Activated CD8-positive, alpha-beta memory T cell treated with anti-CD3 and anti-CD28 coated beads for 48 hours (primary cell): Measurements from ENCODE around the gene AOAH.
"Not testable (repeated sequence)": the region's sequence is repeated elsewhere in the genome, so short reads cannot be mapped to it uniquely, and the experiment has no call there.

Source experiments
- DNase-seq, 3 experiments: peaks; one replicate each; pipeline ENCODE4 v3.0.0-alpha.2; 2020; ENCODE audit warnings: low read depth in 2 of 3, low spot score in 2 of 3

The AOAH gene

GRCh38 chr7:36513393-36513792, 210.9 kb downstream of the AOAH start:
- no peak for DNase-seq

GRCh38 chr7:36512616-36513015, 211.7 kb downstream of the AOAH start:
- DNase-seq: no peak

GRCh38 chr7:36509962-36510361, 214.3 kb downstream of the AOAH start:
- no peak for DNase-seq

GRCh38 chr7:36507475-36508440, 216.5 kb downstream of the AOAH start:
- no peak for DNase-seq

GRCh38 chr7:36506820-36507219, 217.5 kb downstream of the AOAH start:
- DNase-seq: no peak

GRCh38 chr7:36506130-36506798, 218.0 kb downstream of the AOAH start:
- DNase-seq: no peak

GRCh38 chr7:36504617-36505016, 219.7 kb downstream of the AOAH start:
- not testable (repeated sequence) for DNase-seq

- DNase-seq: not testable (repeated sequence)
Observed at GRCh38 chr7:36504216-36504615, 220.1 kb downstream of the AOAH start.

GRCh38 chr7:36497775-36498174, 226.5 kb downstream of the AOAH start:
- DNase-seq: no peak

- DNase-seq: not testable (repeated sequence)
Observed at GRCh38 chr7:36497176-36497575, 227.1 kb downstream of the AOAH start.

GRCh38 chr7:36496576-36496975, 227.7 kb downstream of the AOAH start:
- DNase-seq: no peak

GRCh38 chr7:36491317-36491716, 233.0 kb downstream of the AOAH start:
- no peak for DNase-seq

- no peak for DNase-seq
Observed at GRCh38 chr7:36490419-36490830, 233.9 kb downstream of the AOAH start.

GRCh38 chr7:36488672-36489071, 235.6 kb downstream of the AOAH start:
- DNase-seq: not testable (repeated sequence)

- DNase-seq: no peak
Observed at GRCh38 chr7:36487756-36488336, 236.4 kb downstream of the AOAH start.

GRCh38 chr7:36486336-36486735, 238.0 kb downstream of the AOAH start:
- no peak for DNase-seq

- no peak for DNase-seq
Observed at GRCh38 chr7:36484265-36484664, 240.0 kb downstream of the AOAH start.

- not testable (repeated sequence) for DNase-seq
Observed at GRCh38 chr7:36483853-36484252, 240.4 kb downstream of the AOAH start.

- DNase-seq: no peak
Observed at GRCh38 chr7:36478745-36479144, 245.5 kb downstream of the AOAH start.

- no peak for DNase-seq
Observed at GRCh38 chr7:36475381-36475780, 248.9 kb downstream of the AOAH start.

- DNase-seq: no peak
Observed at GRCh38 chr7:36475011-36475342, 249.3 kb downstream of the AOAH start.
